Stimulated activated CD4-positive, alpha-beta T cell treated with anti-CD3 and anti-CD28 coated beads, Interleukin-4, amount 100 ng/mL, for 4 hours (primary cell): ENCODE data around the gene CDH13.

Experiments
- DNase-seq, 2 experiments: peaks; one replicate each; pipeline ENCODE4 v3.0.0-alpha.2; 2020

CDH13 gene

GRCh38 chr16:82963653-82964052 is 336.9 kb downstream of the CDH13 start:
- no peak for DNase-seq

GRCh38 chr16:82965808-82966207 is 339.0 kb downstream of the CDH13 start:
- no peak for DNase-seq

GRCh38 chr16:82967424-82967823 is 340.7 kb downstream of the CDH13 start:
- no peak for DNase-seq

GRCh38 chr16:82971126-82971525 is 344.4 kb downstream of the CDH13 start:
- DNase-seq: no peak

- DNase-seq: no peak
Measured at GRCh38 chr16:82972331-82972919, 345.7 kb downstream of the CDH13 start.

GRCh38 chr16:82979406-82980111 is 352.8 kb downstream of the CDH13 start:
- no peak for DNase-seq

- DNase-seq: no peak
Measured at GRCh38 chr16:82980810-82981209, 354.0 kb downstream of the CDH13 start.

- no peak for DNase-seq
Measured at GRCh38 chr16:82987767-82988166, 361.0 kb downstream of the CDH13 start.

- DNase-seq: no peak
Measured at GRCh38 chr16:82990155-82990554, 363.4 kb downstream of the CDH13 start.

GRCh38 chr16:82991410-82991809 is 364.6 kb downstream of the CDH13 start:
- no peak for DNase-seq

- no peak for DNase-seq
Measured at GRCh38 chr16:82991966-82992675, 365.4 kb downstream of the CDH13 start.

- DNase-seq: no peak
Measured at GRCh38 chr16:82992786-82993185, 366.0 kb downstream of the CDH13 start.

GRCh38 chr16:82993415-82993814 is 366.6 kb downstream of the CDH13 start:
- no peak for DNase-seq

GRCh38 chr16:82993926-82994325 is 367.2 kb downstream of the CDH13 start:
- DNase-seq: no peak

GRCh38 chr16:82995286-82995923 is 368.6 kb downstream of the CDH13 start:
- no peak for DNase-seq

- DNase-seq: no peak
Measured at GRCh38 chr16:82995924-82996441, 369.2 kb downstream of the CDH13 start.

GRCh38 chr16:82996814-82997213 is 370.0 kb downstream of the CDH13 start:
- no peak for DNase-seq

GRCh38 chr16:82999711-83000110 is 372.9 kb downstream of the CDH13 start:
- DNase-seq: no peak

GRCh38 chr16:83002351-83003334 is 375.9 kb downstream of the CDH13 start:
- DNase-seq: no peak

GRCh38 chr16:83004868-83005652 is 378.3 kb downstream of the CDH13 start:
- DNase-seq: no peak

GRCh38 chr16:83005653-83006160 is 378.9 kb downstream of the CDH13 start:
- DNase-seq: no peak
